HG03558 (cell line): Measurements from ENCODE around the gene LMBRD2.

ENCODE experiments used
- ATAC-seq: cut with Tn5 transposase; IDR thresholded peaks from one replicate; pipeline ENCODE4 v1.9.1; 2021; ENCODE audit warnings: moderate number of reproducible peaks; ENCODE audit not compliant: unreplicated experiment; ENCODE audit errors: extremely low read depth

LMBRD2 gene

GRCh38 chr5:36055984-36056383 lies 95.7 kb downstream of the LMBRD2 start:
- no peak for ATAC-seq

DNA sequence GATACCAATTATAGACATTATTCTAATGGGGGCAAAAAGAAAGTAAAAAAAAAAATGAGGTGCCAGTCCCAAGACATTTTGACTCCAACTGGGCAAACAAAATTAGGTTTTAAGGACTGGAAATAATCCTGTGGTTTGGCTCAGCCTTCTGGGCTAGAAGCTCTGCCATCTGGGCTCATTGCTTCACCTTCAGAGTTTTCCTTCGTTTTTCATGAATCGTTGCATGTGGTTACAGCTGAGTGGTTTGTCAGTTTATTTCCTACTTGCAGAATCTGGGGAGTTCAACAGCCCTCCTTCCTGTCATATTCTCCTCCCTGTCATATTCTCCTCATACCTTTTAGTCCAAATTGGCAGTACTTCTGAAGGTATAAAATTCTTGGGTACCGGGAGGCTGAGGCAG lies 97.0 kb downstream of the LMBRD2 start:
- no peak for ATAC-seq

DNA sequence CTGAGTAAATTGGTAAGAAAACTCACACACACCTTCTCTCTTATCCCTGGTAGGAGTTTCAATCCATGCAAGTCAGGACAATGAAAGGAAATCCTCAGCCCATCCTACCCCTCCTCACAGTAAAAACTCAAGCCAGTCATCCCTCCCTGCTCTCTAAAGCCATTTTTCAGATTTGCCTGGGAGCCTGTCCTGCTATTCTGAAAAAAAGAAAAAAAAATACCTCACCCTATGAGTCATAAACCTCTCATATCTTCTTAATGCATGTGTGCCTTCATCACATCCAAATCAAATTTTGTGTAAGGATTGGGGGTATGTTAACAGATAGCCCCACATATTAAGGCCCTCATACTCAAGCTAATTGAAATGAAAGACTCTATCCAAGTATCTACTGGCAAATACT lies 99.1 kb downstream of the LMBRD2 start:
- no peak for ATAC-seq

DNA sequence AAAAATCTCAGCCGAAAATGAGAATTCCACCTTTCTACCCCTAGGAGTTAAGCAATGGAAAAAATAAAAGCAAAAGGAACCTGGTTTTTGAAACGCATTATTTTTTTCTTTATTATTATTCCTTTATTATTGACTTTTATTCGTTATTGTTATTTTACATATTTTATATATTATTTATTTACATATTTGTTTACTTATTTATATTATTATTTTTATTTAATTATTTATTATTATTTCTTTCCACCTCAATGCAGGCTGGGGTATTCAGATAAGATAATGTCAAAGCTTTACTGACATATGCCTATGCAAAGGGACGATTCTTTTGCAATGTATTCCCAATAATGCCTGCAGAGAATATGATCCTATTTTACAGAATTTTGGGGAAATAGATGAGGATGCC lies 101.7 kb downstream of the LMBRD2 start:
- no peak for ATAC-seq
